Upper lobe of left lung (tissue), 6 donors: Measurements from ENCODE around the gene THRAP3. TPM values are rescaled to one million over a fixed set of nuclear protein-coding genes. Genes with fewer than 3 reads are reported as not detected.

ENCODE experiments used
- ATAC-seq, 2 donors: fragments of 200-7000 bp; cut with Tn5 transposase; one replicate each; pipeline ENCODE4 v1.9.1; 2022; ENCODE audit warnings: mild to moderate bottlenecking in 2 of 2, moderate library complexity in 2 of 2; ENCODE audit not compliant: low FRiP score in 2 of 2
- DNase-seq, 2 donors: peaks; one replicate each; pipeline ENCODE4 v3.0.0-alpha.2; 2019 to 2020
- H3K27ac ChIP-seq, 4 donors: fragments of 200-600 bp; sonication (generic); one replicate each; pipeline ENCODE4 v1.5.1; 2016 to 2019
- H3K27me3 ChIP-seq, 4 donors: fragments of 200-600 bp; sonication (generic); one replicate each; pipeline ENCODE4 v1.5.1; 2017 to 2019
- H3K36me3 ChIP-seq, 4 donors: fragments of 200-600 bp; sonication (generic); one replicate each; pipeline ENCODE4 v1.5.1; 2016 to 2019
- H3K4me1 ChIP-seq, 4 donors: fragments of 200-600 bp; sonication (generic); one replicate each; pipeline ENCODE4 v1.5.1; 2018 to 2019
- H3K4me3 ChIP-seq, 4 donors: fragments of 200-600 bp; sonication (generic); one replicate each; pipeline ENCODE4 v1.5.1; 2017 to 2019; ENCODE audit warnings: mild to moderate bottlenecking in 2 of 4, moderate library complexity in 1 of 4
- H3K9me3 ChIP-seq, 4 donors: fragments of 200-600 bp; sonication (generic); one replicate each; pipeline ENCODE4 v1.5.1; 2018 to 2019
- CTCF ChIP-seq, 6 experiments: fragments of 450-650 bp in 4 of 6; fragments of 200-600 bp in 2 of 6; sonication (generic) in 2 of 6; IDR thresholded peaks; one replicate each; pipeline ENCODE4 v1.5.1; 2016 to 2019; ENCODE audit warnings: antibody characterized with exemption in 6 of 6
- EP300 ChIP-seq, 4 donors: sonication (generic); formaldehyde crosslinking; IDR thresholded peaks; one replicate each; pipeline ENCODE4 v1.5.1; 2017; ENCODE audit warnings: antibody characterized with exemption in 4 of 4, control low read depth in 2 of 4
- POLR2A ChIP-seq, 4 donors: fragments of 450-650 bp; IDR thresholded peaks; one replicate each; pipeline ENCODE4 v1.5.1; 2016 to 2017; ENCODE audit warnings: antibody characterized with exemption in 4 of 4, mild to moderate bottlenecking in 2 of 4
- POLR2AphosphoS5 ChIP-seq, 2 donors: sonication (generic); formaldehyde crosslinking; IDR thresholded peaks; one replicate each; pipeline ENCODE4 v1.5.1; 2017; ENCODE audit warnings: antibody characterized with exemption in 2 of 2
- WGBS, 2 donors: methylation state at CpG; one replicate each; pipeline ENCODE4 v1.1.5; 2017 to 2018; 5-methylcytosine and 5-hydroxymethylcytosine counted together
- total RNA-seq, 6 donors: library from RNA; depleted of rRNA in 4 of 6; stranded (reverse); fragments of >200 nt in 4 of 6; gene quantifications; one replicate each; pipeline versions ENCODE4 v1.1.0 to v1.2.1, GENCODE V29; 2016 to 2021
- donor health status: DM: no; HTN: no; CAD: no; lungs with moderate emphysema.
- donor health status: DM: no; HTN: yes; CAD: no; lungs with severe emphysema.

Gene THRAP3
- total RNA-seq, 6 donors from 2014 or later: 55.0 to 91.1 (median 84.0) TPM

- peak in 1 of 2 donors; percentile 62 for DNase-seq
- H3K4me1 ChIP-seq: peaks cover 19 to 40% (median 24%) of the 10 kb centered on the region in 4 donors
- peaks cover 8 to 78% (median 66%) of the 10 kb centered on the region in 4 donors for H3K36me3 ChIP-seq
Observed at GRCh38 chr1:36342426-36343185, 118.4 kb downstream of the THRAP3 start.

GRCh38 chr1:36343651-36344394 lies 119.6 kb downstream of the THRAP3 start:
- ATAC-seq (no peak), DNase-seq (no peak)
- Histone ChIP-seq H3K36me3 (peaks cover 16 to 90% (median 78%) of the 10 kb centered on the region in 4 donors), H3K4me1 (peaks cover 11 to 28% (median 14%) of the 10 kb centered on the region in 4 donors), H3K27me3 (no peaks in the 10 kb centered on the region), H3K9me3 (no peaks in the 10 kb centered on the region), H3K4me3 (no peak overlapping the region), H3K27ac (peak overlapping the region in 3 of 4 donors; percentile 16 to 79 (median 62))
- 88 to 92% methylated on average over 7 to 22 of the region's 24 CpGs for WGBS, 2 donors
- TF ChIP-seq POLR2AphosphoS5 (IDR thresholded peaks at IDR 0.05) (no peak), CTCF (IDR thresholded peaks at IDR 0.05) (no peak), POLR2A (IDR thresholded peaks at IDR 0.05) (no peak), EP300 (IDR thresholded peaks at IDR 0.05) (no peak)

More at GRCh38 chr1:36342426-36343185, 118.4 kb downstream of the THRAP3 start:
- peak; percentile 58 to 71 for ATAC-seq
- H3K27me3 ChIP-seq: no peaks in the 10 kb centered on the region
- peak overlapping the region; percentile 16 to 79 (median 51) for H3K27ac ChIP-seq
- 78% methylated on average over 8 to 10 of the region's 10 CpGs for WGBS, 2 donors
- H3K4me3 ChIP-seq: no peak overlapping the region
- H3K9me3 ChIP-seq: no peaks in the 10 kb centered on the region
- TF ChIP-seq EP300 (IDR thresholded peaks at IDR 0.05): no peak
- TF ChIP-seq CTCF (IDR thresholded peaks at IDR 0.05): peak; percentile 57 to 82 (median 66)

GRCh38 chr1:36344395-36344680 lies 120.1 kb downstream of the THRAP3 start:
- H3K4me3 ChIP-seq: no peak overlapping the region
- 86 to 92% methylated on average over 7 to 8 of the region's 8 CpGs for WGBS, 2 donors
- H3K27me3 ChIP-seq: no peaks in the 10 kb centered on the region
- no peak overlapping the region for H3K27ac ChIP-seq
- ATAC-seq (no peak), DNase-seq (no peak)
- TF ChIP-seq EP300 (IDR thresholded peaks at IDR 0.05) (no peak), CTCF (IDR thresholded peaks at IDR 0.05) (no peak), POLR2A (IDR thresholded peaks at IDR 0.05) (no peak), POLR2AphosphoS5 (IDR thresholded peaks at IDR 0.05) (no peak)
- peaks cover 6 to 23% (median 10%) of the 10 kb centered on the region in 4 donors for H3K4me1 ChIP-seq
- H3K9me3 ChIP-seq: no peaks in the 10 kb centered on the region
- H3K36me3 ChIP-seq: peaks cover 16 to 91% (median 79%) of the 10 kb centered on the region in 4 donors

- ATAC-seq: no peak
- Histone ChIP-seq H3K9me3 (no peaks in the 10 kb centered on the region), H3K27ac (no peak overlapping the region), H3K4me3 (no peak overlapping the region), H3K4me1 (peaks cover 13 to 25% (median 18%) of the 10 kb centered on the region in 4 donors), H3K27me3 (no peaks in the 10 kb centered on the region), H3K36me3 (peaks cover 16 to 89% (median 79%) of the 10 kb centered on the region in 4 donors)
- no peak for TF ChIP-seq CTCF (IDR thresholded peaks at IDR 0.05)
- TF ChIP-seq EP300 (IDR thresholded peaks at IDR 0.05): no peak
- TF ChIP-seq POLR2AphosphoS5 (IDR thresholded peaks at IDR 0.05): no peak
- TF ChIP-seq POLR2A (IDR thresholded peaks at IDR 0.05): no peak
- WGBS, 2 donors: 89 to 95% methylated on average over 4 to 7 of the region's 7 CpGs
- no peak for DNase-seq
Observed at GRCh38 chr1:36345353-36345752, 121.1 kb downstream of the THRAP3 start.
